Renal cortex interstitium (tissue), 11 donors: ENCODE measurements around the gene CLASRP. TPM values are rescaled to one million over a fixed set of nuclear protein-coding genes. Genes with fewer than 3 reads are reported as not detected.

Experiments used
- DNase-seq, 11 donors: peaks; one replicate each; pipeline ENCODE4 v3.0.0-alpha.2; 2013; ENCODE audit warnings: low read depth in 9 of 11, low spot score in 4 of 11; ENCODE audit errors: extremely low read depth in 1 of 11
- polyA plus RNA-seq, 3 donors: library from polyadenylated mRNA; unstranded; fragments of 120-200 nt; gene quantifications; one replicate each; pipeline ENCODE4 v1.2.1, GENCODE V29; 2013; ENCODE audit not compliant: insufficient read length in 3 of 3

CLASRP gene
- polyA plus RNA-seq, 3 donors, result 65.0 to 86.5 (median 69.1) TPM

DNA sequence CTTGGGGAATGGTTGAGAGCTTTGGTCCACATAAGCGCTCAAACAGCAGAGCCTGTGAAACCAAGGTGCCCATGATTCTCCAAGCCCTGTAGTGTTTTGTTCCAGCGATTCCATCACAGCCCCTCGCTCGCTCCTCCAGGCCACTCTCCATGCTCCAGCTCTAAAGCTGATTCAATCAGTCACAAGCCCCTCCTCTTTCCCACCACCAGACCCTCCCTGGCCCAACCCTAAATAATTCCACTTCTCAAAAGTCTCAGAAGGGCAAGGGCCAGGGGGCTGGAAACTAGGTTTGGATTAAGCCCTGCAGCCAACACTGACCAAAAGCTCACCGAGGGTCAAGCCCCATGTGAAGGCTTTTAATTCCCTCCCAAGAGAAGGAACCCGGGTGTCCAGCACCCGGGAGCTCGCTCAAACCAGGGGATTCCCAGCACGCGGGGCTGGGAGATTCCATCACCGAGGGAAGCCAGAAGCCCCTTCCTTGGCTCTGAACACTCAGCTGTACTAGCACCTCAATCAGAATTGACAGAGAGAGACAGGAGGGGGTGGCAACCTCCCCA lies 36.0 kb downstream of the CLASRP start:
- no peak for DNase-seq

DNA sequence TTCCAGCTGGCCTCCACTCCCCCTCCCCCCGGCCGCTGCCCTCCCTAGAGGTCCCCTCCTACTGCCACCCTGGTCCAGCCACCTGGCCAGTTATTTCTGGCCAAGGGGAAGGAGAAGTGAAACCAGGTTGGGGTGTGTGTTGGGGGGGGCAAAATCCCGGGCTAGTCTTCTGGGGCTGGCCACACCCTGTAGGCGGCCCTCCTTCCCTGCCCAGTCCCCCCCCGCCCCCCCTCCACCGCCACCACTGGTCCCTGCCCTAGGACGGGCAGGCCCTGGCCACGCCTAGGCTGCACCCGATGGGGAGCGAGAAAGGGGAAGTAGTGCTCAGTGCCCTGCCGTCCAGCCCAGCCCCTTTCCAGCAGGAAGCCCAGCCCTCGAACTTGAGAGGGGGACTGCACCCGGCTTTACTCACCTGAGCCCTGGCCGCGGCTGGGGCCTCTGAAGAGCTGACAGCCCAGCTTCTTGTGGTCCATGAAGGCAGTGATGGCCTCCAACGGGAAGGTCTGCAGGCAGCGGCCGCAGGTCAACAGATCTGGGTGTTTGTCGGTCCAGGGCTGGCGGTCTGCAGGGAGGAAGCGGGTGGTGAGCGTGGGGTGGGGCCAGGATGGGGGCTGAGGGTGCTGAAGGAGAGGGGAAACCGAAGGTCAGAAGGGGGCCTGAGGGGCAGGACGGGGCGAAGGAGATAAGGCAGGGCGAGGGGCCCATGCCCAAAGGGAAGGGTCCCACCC lies 36.6 kb downstream of the CLASRP start:
- DNase-seq, result no peak

DNA sequence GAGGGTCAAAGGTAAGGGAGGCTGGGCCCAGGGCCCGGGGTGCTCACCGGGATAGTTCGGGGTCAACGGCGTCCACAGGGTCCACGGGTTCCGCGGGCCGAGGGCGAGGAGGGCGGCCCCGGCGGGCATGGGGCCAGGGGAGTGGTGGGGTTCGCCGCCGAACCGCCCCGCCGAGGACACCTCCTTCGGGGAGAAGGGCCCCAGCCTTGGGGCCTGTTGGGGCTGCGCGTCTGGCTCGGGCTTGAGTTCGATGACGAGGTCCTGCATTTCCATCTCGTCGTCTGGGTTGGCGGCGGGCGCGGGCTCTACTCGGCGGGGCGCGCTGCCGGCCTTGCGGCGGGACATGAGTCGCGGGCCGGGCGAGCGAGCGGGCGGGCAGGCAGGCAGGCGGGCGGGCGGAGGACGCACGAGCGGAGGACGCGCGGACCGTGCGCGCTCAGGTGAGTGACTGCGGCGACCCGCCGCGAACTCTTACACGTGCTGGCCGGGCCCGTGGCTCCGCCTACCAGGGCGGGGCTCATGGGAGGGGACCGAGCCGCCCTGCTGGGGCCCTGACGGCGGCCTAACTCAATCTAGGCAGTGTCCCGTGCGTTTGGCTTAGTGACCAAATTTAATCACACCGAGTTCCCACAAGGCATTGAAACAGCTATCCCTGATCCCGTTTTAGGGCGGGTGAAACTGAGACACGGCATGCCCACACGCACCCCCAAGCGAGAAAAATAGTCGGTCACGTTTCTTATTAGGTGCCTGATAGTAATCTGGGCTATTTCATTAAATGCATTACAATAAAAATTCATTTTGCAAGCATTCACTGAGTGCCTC lies 37.4 kb downstream of the CLASRP start, which contains the start of gene ZNF296:
Gene ZNF296 (minus strand): TSS at position 450 of the 822 bp plus-strand sequence. CDS start 105 bp downstream, at position 345.
- DNase-seq, result peak in 1 of 11 donors; percentile 38

DNA sequence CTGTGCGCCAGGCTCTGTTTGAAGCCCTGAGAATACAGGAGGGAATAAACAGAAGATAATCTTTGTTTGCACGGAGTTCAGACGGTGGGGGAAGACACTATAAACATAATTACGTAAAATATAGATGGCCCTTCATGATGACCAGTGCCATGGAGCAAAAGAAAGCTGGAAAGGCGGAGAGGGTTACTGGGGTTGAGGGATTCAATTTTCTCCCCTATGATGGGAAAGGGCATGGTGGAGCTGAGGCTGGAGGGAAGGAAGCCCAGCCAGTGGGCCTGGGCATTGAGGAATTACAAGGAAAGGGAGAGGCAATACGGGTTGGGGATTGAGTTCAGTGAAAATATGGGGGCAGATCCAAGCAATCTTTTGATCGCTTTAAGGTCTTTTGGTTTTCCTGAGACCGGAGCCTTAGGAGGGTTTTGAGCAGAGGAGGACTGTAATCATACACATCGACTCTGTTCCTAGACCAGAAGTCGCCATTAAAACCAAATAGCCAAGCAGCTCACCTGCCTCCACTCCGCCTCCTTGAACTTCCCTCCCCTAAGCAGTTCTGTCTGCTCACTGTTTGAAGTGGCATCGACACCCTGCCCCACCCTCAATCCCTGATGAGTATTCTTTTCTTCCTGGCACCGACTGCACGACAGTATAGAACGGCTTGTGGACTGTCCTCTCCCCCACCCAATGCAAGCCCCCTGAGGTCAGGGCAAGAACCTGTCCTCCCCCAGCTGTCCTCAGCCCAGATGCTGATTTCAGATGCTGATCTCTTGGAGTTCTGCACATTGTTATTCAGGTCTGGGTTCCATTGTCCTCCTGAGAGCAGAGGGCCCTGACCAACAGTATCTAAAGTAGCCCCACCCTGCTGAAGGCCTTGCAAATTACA lies 38.2 kb downstream of the CLASRP start:
- no peak for DNase-seq

DNA sequence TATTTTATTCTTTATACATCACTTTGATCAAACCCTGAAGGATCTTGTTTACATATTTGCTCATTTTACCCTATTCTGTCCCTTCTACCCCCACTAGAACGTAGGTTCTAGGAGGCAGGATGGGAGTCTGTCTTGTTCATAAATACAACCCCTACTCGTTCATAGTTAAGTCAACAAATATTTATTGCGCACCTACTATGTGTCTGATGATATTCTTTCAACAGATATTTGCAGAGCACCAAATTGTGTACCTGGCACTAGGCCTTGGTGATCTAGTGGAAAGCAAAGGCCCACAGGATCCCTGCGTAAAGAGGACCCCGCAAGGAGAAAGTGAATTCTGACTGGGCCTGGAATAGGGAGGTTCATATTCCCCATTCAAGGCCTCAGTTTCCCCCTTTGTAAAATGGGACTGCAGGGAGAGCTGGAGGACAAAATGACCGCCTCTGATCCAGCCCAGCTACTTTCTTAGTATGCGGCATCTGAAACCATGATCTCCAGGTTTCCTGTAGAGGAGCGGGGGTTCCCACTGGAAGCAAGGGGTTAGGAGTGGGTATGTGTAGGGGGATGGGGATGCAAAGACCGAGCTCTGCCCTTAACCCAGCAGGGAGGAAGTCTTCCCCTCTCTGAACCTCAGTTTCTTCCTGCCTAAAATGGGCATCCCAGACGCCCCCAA lies 39.7 kb downstream of the CLASRP start:
- DNase-seq, result no peak

DNA sequence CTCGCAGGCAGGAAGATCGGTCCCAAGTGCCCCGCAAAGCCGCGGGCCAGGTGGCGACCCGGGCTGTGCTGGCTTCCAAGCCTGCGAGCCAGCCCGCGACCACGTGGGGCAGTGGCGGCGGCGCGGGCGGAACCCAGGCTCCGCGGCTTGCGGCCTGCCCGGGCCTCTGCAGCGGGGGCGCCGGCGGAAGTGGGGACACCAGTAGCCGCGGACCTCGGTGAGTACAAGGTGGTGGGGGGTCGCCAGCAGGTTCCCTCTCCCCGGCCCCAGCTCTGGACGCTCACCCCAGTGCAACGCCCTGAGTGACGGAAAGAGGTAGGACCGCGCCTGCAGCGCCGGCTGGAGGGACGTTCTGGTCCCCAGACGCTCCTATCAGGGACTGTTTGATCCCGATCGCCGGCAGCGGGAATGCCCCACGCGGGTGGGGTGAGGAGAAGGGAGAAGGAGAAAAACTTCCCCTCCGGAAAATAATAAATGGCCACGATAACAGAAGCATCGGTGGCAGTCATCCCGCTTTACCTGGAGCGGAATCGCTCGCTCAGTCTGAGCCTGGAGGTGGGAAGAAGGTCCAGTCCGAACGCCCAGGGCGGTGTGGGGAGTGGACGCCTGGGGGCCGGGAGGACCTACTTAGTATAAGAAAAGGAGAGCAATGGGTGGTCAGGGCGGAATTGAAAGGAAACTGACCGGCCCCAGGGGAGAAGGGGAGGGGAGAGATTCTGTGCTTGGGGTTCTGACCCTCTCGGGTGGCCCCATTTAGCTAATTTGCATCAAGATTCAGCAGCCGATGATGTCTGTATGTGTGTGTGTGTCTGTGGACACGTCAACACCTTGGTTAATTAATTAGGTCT lies 40.4 kb downstream of the CLASRP start, which contains the start of gene GEMIN7:
Gene GEMIN7 (plus strand): TSS at position 198 of the 848 bp plus-strand sequence. CDS start 10,855 bp downstream, outside the sequence.
- peak in 3 of 11 donors; percentile 55 to 73 (median 62) for DNase-seq

DNA sequence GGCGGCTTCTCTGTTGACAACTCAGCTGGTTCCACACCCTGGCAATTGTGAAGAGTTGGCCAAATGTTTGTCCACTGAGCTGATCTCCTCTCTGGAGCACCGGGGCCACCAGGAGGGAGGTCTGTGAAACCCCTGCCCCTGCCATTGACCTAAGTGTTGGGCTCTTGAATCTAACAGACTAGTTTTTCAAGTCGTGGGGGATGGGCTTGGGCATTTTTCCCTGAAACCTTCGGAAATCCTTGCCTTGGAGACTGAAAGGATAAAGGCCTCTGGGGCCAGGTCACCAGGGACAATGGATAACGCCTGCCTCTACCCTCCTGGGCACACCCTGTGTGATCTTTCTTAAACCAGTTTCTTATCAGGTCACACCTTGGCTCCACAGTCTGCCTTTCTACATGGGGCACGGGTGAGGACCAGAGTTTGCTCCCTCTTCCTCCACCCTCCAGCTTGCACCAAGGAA lies 41.1 kb downstream of the CLASRP start:
- no peak for DNase-seq

DNA sequence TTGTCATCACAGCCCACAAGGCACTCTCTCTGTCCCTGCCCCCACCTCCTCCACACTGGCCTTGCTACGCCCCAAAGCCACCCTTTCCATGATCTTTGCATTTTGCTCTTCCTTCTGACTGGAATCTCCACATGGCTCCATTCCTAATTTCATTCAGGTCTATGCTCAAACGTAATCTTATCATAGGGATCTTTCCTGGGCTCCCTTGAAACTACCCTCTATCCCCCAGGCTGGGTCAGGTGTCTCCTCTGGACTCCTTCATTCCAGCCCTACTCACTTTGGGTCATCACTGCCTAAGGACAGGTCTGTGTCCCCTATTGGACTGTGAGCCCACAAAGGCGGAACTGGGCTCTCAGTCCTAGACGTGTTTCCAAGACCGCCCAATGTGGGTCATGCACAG lies 43.3 kb downstream of the CLASRP start:
- no peak for DNase-seq

DNA sequence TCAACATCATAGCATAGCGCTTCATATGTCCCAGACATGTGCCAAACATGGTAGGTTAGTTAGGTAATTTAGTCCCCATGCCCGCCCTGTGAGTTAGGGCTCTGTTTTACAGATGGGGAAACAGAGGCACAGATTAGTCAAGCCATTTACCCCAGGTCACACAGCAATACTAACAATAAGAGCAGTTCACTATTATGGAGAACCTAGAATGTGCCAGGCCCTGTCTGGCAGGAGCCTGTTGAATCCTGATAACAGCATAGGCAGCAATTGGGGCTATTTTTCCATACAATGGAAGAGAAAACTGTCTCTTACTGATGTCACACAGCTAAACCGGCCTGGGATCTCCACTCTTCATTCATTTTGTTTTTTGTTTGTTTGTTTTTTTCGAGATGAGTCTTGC lies 47.6 kb downstream of the CLASRP start:
- no peak for DNase-seq

DNA sequence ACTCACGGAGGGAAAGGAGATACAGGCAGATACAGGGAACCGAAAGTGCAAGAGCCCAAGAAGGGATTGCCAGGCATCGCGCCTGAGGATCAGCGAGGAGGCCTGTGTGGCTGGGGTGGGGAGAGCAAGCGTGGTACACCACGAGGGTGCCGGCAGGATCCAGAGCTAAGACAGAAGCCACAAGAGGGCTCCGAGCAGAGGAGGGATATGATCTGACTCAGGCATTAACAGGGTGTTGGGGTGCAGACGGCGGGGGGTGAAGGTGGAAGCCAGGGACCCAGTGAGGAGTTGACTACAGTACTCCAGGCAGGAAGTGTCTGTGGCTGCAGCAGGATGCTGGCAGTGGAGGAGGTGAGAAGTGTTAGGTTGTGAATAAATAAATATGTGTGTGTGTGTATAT lies 48.7 kb downstream of the CLASRP start:
- no peak for DNase-seq

DNA sequence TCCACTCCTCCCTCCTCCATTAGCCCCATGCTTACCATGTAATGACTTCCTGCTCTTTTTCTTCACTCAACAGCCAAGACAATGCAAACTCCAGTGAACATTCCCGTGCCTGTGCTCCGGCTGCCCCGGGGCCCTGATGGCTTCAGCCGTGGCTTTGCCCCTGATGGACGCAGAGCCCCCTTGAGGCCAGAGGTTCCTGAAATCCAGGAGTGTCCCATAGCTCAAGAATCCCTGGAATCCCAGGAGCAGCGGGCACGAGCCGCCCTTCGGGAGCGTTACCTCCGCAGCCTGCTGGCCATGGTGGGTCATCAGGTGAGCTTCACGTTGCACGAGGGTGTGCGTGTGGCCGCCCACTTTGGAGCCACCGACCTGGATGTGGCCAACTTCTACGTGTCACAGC lies 51.2 kb downstream of the CLASRP start:
- DNase-seq, result no peak

DNA sequence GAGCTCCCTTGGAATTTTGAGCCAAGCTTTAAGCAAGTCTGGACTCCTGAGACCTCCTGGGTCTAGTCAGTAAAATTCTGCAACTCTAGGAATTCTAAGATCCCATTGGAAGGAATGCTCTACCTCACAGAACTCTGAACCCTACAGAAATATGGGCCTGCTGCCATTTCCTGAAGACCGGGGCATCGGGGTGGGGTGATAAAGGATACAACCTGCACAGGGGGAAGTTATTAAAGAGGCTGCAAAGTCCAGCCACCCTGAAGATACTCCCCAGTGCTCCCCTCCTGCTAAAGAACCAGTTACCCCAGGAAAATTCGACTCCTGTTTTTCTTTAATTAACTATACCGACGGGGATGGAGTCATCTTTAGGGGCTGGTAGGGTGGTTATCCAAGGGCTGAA lies 51.8 kb downstream of the CLASRP start:
- no peak for DNase-seq

DNA sequence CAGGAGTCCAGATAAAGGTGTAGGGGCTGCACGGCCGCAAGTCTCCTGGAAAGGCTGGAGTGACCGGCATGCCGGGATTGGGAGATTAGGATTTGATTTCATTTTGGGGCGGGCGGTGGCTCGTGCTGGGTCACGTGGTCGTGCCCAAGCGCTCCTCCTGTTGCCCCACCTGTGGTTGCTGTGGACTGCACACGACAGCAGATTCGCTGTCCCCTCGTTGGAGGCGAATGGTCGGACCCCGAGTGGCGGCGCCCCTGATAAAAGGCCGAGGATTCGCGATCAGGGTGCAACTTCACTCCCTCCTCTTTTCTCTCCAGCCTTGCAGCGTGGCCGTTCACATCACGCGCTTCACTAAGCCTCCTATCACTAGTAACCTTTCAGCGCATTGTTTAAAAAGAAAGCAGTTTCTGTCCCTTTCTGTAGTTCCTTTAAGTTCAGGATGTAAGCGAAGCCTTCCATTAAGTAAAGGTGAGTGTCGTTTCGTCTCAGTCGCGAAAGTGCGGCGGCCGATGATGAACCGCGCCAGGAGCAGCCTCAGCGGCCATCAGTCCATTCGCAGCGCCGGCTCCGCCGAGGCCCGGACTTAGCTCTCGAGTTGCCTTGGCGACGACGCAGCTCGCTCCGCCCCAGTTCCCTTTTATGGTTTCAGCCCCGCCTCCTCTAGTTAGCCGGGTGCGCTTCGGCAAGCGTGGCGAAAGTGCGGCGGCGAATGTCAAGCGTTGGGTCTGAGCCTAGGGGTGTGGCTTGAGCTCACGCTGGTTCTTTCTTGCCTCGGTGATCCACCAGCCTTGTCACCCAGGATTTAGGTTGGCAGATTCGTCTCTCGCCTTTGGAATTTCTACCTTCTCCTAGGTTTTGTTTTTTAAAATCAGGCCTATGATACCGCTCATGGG lies 52.4 kb downstream of the CLASRP start:
- DNase-seq, result peak; percentile 97 to 99 (median 99)

DNA sequence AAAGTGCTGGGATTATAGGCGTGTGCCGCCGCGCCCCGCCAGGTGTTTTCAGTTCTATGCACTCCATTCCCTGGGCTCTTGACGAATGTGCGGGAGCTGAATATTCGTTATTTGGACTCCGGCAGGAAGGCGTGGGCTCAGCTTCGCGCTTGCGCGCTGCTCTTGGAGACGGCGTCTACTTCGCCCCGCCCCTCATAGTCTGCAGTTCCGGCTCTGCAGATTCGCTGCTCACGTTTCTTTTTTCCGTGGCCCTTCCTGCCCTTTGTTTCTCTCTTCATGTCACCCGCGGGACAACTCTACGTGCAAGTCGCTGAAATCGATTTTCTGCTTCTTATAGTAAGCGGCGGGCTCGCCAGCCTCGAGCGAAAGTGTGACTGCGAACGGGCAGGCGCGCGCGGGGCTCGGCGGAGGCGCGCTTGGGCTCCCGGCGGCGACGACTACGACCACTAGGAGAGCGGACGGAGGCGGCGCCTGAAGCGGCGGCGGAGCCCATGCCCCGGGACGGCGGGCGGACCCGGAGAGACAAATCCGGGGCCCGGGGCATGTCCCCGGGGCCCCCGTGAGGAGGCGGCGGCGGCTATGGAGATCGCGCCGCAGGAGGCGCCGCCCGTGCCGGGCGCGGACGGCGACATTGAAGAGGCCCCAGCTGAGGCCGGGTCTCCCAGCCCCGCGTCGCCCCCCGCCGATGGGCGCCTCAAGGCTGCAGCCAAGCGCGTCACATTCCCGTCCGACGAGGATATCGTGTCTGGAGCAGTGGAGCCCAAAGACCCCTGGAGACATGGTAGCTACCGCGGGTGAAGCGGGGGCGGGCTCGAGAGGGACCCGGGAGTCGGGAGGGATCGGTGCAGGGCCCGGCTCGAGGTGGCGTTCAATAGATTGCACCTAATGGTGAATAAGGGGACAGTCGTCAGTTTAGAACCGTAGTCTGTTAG lies 54.2 kb downstream of the CLASRP start, which contains the start of gene PPP1R37:
Gene PPP1R37 (plus strand): TSS at position 433 of the 932 bp plus-strand sequence. CDS start 147 bp downstream, at position 580.
- peak; percentile 91 to 97 (median 95) for DNase-seq

DNA sequence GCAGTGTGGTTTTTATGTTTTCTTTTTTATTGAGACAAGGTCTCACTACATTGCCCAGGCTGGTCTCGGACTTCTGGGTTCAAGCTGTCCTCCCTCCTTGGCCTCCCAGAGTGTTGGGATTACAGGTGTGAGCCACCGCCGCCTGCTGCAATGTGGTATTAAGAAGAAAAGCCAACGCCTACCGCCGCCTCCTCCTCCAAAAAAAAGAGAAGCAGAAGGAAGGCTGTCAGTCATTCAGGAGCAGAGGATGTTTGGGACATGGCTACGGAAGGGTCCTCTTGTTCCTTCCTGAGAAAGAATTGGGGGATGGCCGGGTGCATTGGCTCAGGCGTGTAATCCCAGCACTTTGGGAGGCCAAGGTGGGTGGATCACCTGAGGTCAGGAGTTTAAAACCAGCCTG lies 55.3 kb downstream of the CLASRP start:
- DNase-seq, result no peak
